Measurements from ENCODE around the gene ST3GAL3. TPM values are rescaled to one million over a fixed set of nuclear protein-coding genes. Genes with fewer than 3 reads are reported as not detected.

Gene ST3GAL3
- total and polyA plus RNA-seq, 8 donors: 5.6 to 11.4 (median 8.6) TPM

- no peaks in the 10 kb centered on the region for H3K9me3 ChIP-seq
- TF ChIP-seq, protein P1, sequence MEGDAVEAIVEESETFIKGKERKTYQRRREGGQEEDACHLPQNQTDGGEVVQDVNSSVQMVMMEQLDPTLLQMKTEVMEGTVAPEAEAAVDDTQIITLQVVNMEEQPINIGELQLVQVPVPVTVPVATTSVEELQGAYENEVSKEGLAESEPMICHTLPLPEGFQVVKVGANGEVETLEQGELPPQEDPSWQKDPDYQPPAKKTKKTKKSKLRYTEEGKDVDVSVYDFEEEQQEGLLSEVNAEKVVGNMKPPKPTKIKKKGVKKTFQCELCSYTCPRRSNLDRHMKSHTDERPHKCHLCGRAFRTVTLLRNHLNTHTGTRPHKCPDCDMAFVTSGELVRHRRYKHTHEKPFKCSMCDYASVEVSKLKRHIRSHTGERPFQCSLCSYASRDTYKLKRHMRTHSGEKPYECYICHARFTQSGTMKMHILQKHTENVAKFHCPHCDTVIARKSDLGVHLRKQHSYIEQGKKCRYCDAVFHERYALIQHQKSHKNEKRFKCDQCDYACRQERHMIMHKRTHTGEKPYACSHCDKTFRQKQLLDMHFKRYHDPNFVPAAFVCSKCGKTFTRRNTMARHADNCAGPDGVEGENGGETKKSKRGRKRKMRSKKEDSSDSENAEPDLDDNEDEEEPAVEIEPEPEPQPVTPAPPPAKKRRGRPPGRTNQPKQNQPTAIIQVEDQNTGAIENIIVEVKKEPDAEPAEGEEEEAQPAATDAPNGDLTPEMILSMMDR (IDR thresholded peaks at IDR 0.05): no peak
- no peak for DNase-seq
- H3K36me3 ChIP-seq: peaks cover 0 to 17% (median 0%) of the 10 kb centered on the region in 3 donors
- H3K4me1 ChIP-seq: no peaks in the 10 kb centered on the region
- no peak overlapping the region for H3K27ac ChIP-seq
- ATAC-seq: no peak
- 81 to 87% methylated on average over 9 of the region's 9 CpGs for WGBS, 2 donors
- H3K4me3 ChIP-seq: no peak overlapping the region
- intact Hi-C loops (cut with DNase I): no loop called here
- no peaks in the 10 kb centered on the region for H3K27me3 ChIP-seq
- no peak for FAIRE-seq
Observed at GRCh38 chr1:43958351-43959255, 251.3 kb downstream of the ST3GAL3 start.

DNA sequence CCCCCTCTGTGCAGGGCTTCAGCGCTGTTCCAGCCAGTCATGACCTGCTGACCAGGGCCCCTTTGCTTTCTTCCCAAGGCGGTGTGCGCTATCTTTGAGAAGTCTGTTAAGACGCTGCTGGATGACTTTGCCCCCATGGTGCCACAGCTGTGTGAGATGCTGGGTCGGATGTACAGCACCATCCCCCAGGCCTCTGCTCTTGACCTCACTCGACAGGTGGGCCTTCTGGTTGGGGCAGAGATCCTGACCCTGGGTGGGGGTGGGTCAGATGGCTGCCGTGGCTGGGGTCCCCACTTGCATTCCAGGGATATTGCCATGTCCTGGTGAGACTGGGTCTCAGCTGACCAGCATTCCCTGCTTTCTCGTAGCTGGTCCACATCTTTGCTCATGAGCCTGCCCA lies 253.5 kb downstream of the ST3GAL3 start:
- intact Hi-C loops (cut with DNase I): no loop called here
- FAIRE-seq (no peak), ATAC-seq (no peak), DNase-seq (no peak)
- peaks cover 0 to 17% (median 0%) of the 10 kb centered on the region in 3 donors for H3K36me3 ChIP-seq
- H3K4me3 ChIP-seq: no peak overlapping the region
- H3K27ac ChIP-seq: no peak overlapping the region
- H3K9me3 ChIP-seq: no peaks in the 10 kb centered on the region
- 91 to 93% methylated on average over 8 of the region's 8 CpGs for WGBS, 2 donors
- H3K4me1 ChIP-seq: no peaks in the 10 kb centered on the region
- no peaks in the 10 kb centered on the region for H3K27me3 ChIP-seq
- TF ChIP-seq, protein P1 (IDR thresholded peaks at IDR 0.05): no peak

DNA sequence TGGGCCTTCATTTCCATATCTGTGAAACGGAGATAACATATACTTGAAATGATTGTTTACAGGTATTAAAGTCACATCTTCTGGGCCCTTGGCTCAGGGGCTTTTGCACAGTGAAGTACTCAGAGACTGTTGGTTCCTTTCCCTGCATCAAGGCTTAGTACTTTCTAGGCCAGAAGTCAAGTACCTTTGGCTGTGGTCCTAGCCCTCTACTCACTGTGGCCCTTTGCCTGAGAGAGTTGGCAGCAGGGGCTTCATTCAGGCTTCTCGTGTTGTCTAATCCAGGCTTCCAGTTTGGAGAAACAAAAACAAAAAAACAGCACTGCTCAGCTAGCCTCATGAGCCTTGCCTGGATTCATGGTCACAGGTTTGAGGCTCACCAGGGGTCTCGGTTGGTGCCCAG lies 254.4 kb downstream of the ST3GAL3 start:
- 80 to 85% methylated on average over 3 of the region's 3 CpGs for WGBS, 2 donors
- H3K4me3 ChIP-seq: no peak overlapping the region
- intact Hi-C loops (cut with DNase I): no loop called here
- H3K9me3 ChIP-seq: no peaks in the 10 kb centered on the region
- TF ChIP-seq, protein P1 (IDR thresholded peaks at IDR 0.05): no peak
- ATAC-seq: no peak
- H3K27me3 ChIP-seq: no peaks in the 10 kb centered on the region
- no peak for DNase-seq
- no peak overlapping the region for H3K27ac ChIP-seq
- no peak for FAIRE-seq
- H3K4me1 ChIP-seq: no peaks in the 10 kb centered on the region
- peaks cover 0 to 17% (median 0%) of the 10 kb centered on the region in 3 donors for H3K36me3 ChIP-seq

DNA sequence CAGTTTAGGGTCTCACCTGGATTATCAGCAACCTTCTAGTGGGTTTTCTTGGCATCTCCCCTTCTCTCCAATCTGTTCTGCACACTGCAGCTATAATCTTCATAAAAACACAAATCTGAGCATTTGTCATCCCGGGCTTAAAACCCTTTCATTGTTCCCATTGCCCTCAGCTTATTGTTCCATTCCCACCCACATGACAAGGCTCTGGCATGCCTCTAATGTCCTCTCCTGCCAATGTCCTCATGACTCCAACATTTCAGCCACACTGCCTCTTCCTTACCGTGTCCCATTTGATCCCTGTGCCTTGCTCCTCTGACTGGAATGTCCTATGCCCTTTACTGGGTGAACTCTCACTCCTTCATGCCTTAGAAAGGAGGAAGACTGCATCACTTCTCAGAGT lies 255.0 kb downstream of the ST3GAL3 start:
- 79 to 88% methylated on average over 2 of the region's 2 CpGs for WGBS, 2 donors
- H3K4me3 ChIP-seq: no peak overlapping the region
- no peaks in the 10 kb centered on the region for H3K9me3 ChIP-seq
- intact Hi-C loops (cut with DNase I): no loop called here
- ATAC-seq (no peak), FAIRE-seq (no peak), DNase-seq (no peak)
- no peaks in the 10 kb centered on the region for H3K27me3 ChIP-seq
- peaks cover 0 to 17% (median 0%) of the 10 kb centered on the region in 3 donors for H3K36me3 ChIP-seq
- TF ChIP-seq, protein P1 (IDR thresholded peaks at IDR 0.05): no peak
- H3K4me1 ChIP-seq: no peaks in the 10 kb centered on the region
- H3K27ac ChIP-seq: no peak overlapping the region

- TF ChIP-seq, protein P1 (IDR thresholded peaks at IDR 0.05): no peak
Observed at GRCh38 chr1:43963006-43963405, 255.7 kb downstream of the ST3GAL3 start.

More at GRCh38 chr1:43963006-43963405, 255.7 kb downstream of the ST3GAL3 start:
- intact Hi-C loops (cut with DNase I): no loop called here
- peaks cover 0 to 10% (median 0%) of the 10 kb centered on the region in 3 donors for H3K36me3 ChIP-seq
- FAIRE-seq (no peak), DNase-seq (no peak), ATAC-seq (no peak)
- no peaks in the 10 kb centered on the region for H3K9me3 ChIP-seq
- WGBS, 2 donors: 87 to 90% methylated on average over 3 of the region's 3 CpGs
- H3K27me3 ChIP-seq: no peaks in the 10 kb centered on the region
- H3K4me1 ChIP-seq: no peaks in the 10 kb centered on the region
- H3K4me3 ChIP-seq: no peak overlapping the region
- H3K27ac ChIP-seq: no peak overlapping the region
